MM.1S (cell line): ENCODE measurements around the gene GCLM.
"Not testable (repeated sequence)": the region's sequence is repeated elsewhere in the genome, so short reads cannot be mapped to it uniquely, and the experiment has no call there.

Experiments used
- DNase-seq: peaks from one replicate; pipeline ENCODE4 v3.0.0-alpha.2; 2015
- H2AFZ ChIP-seq: fragments of 300-600 bp; sonication (generic); 2 replicates; pipeline ENCODE4 v1.6.0; 2016; ENCODE audit warnings: antibody characterized with exemption, low read length
- H3F3A ChIP-seq: fragments of 300-600 bp; sonication (generic); 2 replicates; pipeline ENCODE4 v1.6.1; 2016; ENCODE audit warnings: mild to moderate bottlenecking, antibody characterized with exemption, low read length, moderate library complexity, mixed read lengths; ENCODE audit not compliant: insufficient read depth
- H3K27ac ChIP-seq: fragments of 300-600 bp; sonication (generic); 2 replicates; pipeline ENCODE4 v1.5.1; 2016; ENCODE audit warnings: mild to moderate bottlenecking, low read length
- H3K27me3 ChIP-seq: fragments of 300-600 bp; sonication (generic); replicated peaks from 2 replicates; pipeline ENCODE4 v1.6.0; 2016; ENCODE audit warnings: low read length; ENCODE audit not compliant: insufficient read depth
- H3K36me3 ChIP-seq: fragments of 300-600 bp; sonication (generic); replicated peaks from 2 replicates; pipeline ENCODE4 v1.6.1; 2016; ENCODE audit warnings: mild to moderate bottlenecking, low read length, mixed read lengths; ENCODE audit not compliant: insufficient read depth
- H3K4me1 ChIP-seq: fragments of 300-600 bp; sonication (generic); 2 replicates; pipeline ENCODE4 v1.6.1; 2016; ENCODE audit warnings: low read length, mixed read lengths
- H3K4me2 ChIP-seq: fragments of 300-600 bp; sonication (generic); 2 replicates; pipeline ENCODE4 v1.6.0; 2016; ENCODE audit warnings: low read depth, low read length
- H3K4me3 ChIP-seq: fragments of 300-600 bp; sonication (generic); 2 replicates; pipeline ENCODE4 v1.5.1; 2016; ENCODE audit warnings: low read length, mixed read lengths
- H3K79me2 ChIP-seq: fragments of 300-600 bp; sonication (generic); 2 replicates; pipeline ENCODE4 v1.6.1; 2016; ENCODE audit warnings: mixed run types, low read length, mixed read lengths
- H3K9ac ChIP-seq: fragments of 300-600 bp; sonication (generic); 2 replicates; pipeline ENCODE4 v1.6.1; 2016; ENCODE audit warnings: low read length, mixed read lengths
- H3K9me2 ChIP-seq: fragments of 300-600 bp; sonication (generic); replicated peaks from 2 replicates; pipeline ENCODE4 v1.6.1; 2016; ENCODE audit warnings: mild to moderate bottlenecking, low read length, mixed read lengths; ENCODE audit not compliant: insufficient read depth
- H3K9me3 ChIP-seq: fragments of 300-600 bp; sonication (generic); replicated peaks from 2 replicates; pipeline ENCODE4 v1.6.1; 2016; ENCODE audit warnings: mild to moderate bottlenecking, low read length, mixed read lengths; ENCODE audit not compliant: insufficient read depth
- H4K20me1 ChIP-seq: fragments of 300-600 bp; sonication (generic); 2 replicates; pipeline ENCODE4 v1.6.1; 2016; ENCODE audit warnings: mild to moderate bottlenecking, low read length, moderate library complexity, mixed read lengths; ENCODE audit not compliant: insufficient read depth
- EZH2 ChIP-seq: fragments of 300-600 bp; sonication (generic); optimal IDR thresholded peaks from 2 replicates; pipeline ENCODE3; 2017; ENCODE audit warnings: low read depth, mild to moderate bottlenecking, antibody characterized with exemption, low read length, mixed read lengths
- EZH2phosphoT487 ChIP-seq: fragments of 300-600 bp; sonication (generic); IDR thresholded peaks from 2 replicates; pipeline ENCODE4 v1.6.1; 2018; ENCODE audit warnings: antibody characterized with exemption, low read length
- TF ChIP-seq, protein P1 (sequence below): fragments of 300-600 bp; sonication (generic); IDR thresholded peaks from 2 replicates; pipeline ENCODE4 v1.5.1; 2016; ENCODE audit warnings: antibody characterized with exemption, low read length, mixed read lengths

The GCLM gene

DNA sequence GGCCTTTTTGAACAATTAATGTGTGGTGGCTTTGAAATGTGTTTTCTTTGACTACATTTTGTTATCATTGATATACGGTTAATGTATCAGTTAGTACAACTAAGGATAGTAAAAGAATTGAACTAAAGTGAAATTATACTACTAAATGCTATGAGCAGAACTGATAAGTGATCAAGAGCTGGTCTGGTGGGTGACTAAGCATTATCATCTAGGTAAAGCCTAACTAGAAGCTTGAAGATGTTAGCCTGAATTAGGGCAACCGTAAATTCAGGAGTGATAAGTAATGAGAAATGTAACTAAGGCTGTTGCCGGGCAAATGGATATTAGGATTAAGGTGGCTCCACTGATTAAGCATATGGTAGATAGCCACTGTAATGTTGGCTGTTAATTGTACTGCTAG, 16.0 kb upstream of the GCLM start:
- H4K20me1 ChIP-seq, result no peaks in the 10 kb centered on the region
- no peaks in the 10 kb centered on the region for H3K4me1 ChIP-seq
- no peaks in the 10 kb centered on the region for H3K9me3 ChIP-seq
- H3K4me2 ChIP-seq, result no peak overlapping the region
- no peaks in the 10 kb centered on the region for H3K79me2 ChIP-seq
- H3K9me2 ChIP-seq, result no peaks in the 10 kb centered on the region
- H3K27me3 ChIP-seq, result no peaks in the 10 kb centered on the region
- DNase-seq, result no peak
- H3K36me3 ChIP-seq, result no peaks in the 10 kb centered on the region
- TF ChIP-seq, protein P1, sequence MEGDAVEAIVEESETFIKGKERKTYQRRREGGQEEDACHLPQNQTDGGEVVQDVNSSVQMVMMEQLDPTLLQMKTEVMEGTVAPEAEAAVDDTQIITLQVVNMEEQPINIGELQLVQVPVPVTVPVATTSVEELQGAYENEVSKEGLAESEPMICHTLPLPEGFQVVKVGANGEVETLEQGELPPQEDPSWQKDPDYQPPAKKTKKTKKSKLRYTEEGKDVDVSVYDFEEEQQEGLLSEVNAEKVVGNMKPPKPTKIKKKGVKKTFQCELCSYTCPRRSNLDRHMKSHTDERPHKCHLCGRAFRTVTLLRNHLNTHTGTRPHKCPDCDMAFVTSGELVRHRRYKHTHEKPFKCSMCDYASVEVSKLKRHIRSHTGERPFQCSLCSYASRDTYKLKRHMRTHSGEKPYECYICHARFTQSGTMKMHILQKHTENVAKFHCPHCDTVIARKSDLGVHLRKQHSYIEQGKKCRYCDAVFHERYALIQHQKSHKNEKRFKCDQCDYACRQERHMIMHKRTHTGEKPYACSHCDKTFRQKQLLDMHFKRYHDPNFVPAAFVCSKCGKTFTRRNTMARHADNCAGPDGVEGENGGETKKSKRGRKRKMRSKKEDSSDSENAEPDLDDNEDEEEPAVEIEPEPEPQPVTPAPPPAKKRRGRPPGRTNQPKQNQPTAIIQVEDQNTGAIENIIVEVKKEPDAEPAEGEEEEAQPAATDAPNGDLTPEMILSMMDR, result no peak
- TF ChIP-seq EZH2phosphoT487 (no peak), EZH2 (no peak)
- no peak overlapping the region for H3K4me3 ChIP-seq
- no peak overlapping the region for H3K27ac ChIP-seq
- no peak overlapping the region for H2AFZ ChIP-seq
- H3K9ac ChIP-seq, result no peak overlapping the region
- no peaks in the 10 kb centered on the region for H3F3A ChIP-seq

DNA sequence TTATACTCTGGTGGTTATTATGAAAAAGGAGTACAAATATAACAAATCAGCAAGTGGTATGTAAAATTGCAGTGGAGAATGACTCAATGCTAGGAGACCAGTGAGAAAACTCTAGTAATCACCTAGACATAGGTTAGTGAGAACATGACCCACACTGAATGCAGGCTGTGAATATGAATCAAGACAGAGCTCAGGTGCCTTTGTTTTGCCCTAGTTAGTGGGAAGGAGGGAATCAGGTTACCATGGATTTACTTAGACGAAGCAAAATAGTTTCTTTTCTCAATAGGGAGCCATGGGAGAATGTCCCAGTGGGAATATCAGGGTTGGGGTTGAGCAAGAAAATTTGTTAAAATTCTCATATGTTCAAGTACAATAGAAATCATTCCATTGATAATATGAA, 10.6 kb upstream of the GCLM start:
- TF ChIP-seq, protein P1, result no peak
- TF ChIP-seq EZH2 (no peak), EZH2phosphoT487 (no peak)
- Histone ChIP-seq H2AFZ (no peak overlapping the region), H3K9ac (no peak overlapping the region), H3K36me3 (no peaks in the 10 kb centered on the region), H3K9me2 (no peaks in the 10 kb centered on the region), H3K27me3 (no peaks in the 10 kb centered on the region), H3K4me3 (no peak overlapping the region), H3K79me2 (no peaks in the 10 kb centered on the region), H3K27ac (no peak overlapping the region), H3K4me1 (no peaks in the 10 kb centered on the region), H3F3A (no peaks in the 10 kb centered on the region), H3K9me3 (no peaks in the 10 kb centered on the region), H3K4me2 (no peak overlapping the region), H4K20me1 (no peaks in the 10 kb centered on the region)
- DNase-seq, result no peak

DNA sequence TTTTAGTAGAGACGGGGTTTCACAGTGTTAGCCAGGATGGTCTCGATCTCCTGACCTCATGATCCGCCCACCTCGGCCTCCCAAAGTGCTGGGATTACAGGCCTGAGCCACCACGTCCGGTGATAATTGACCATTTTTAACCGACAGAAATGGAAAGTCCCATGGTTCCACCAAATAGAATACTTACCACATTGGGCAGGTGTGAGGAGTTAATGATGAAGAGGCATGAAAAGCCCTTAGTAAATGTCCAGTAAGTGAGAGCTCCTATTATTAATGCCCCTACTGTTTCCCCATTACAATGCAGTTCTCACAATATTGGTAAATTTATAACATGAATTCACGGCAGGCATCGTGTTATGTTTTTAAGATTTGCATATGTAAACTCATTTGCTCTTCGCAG, 8.1 kb upstream of the GCLM start:
- Histone ChIP-seq H4K20me1 (no peaks in the 10 kb centered on the region), H3K4me2 (no peak overlapping the region), H3K9me2 (no peaks in the 10 kb centered on the region), H3K4me3 (no peak overlapping the region), H3K4me1 (no peaks in the 10 kb centered on the region), H3F3A (no peaks in the 10 kb centered on the region), H2AFZ (no peak overlapping the region), H3K9ac (no peak overlapping the region), H3K27ac (no peak overlapping the region), H3K36me3 (no peaks in the 10 kb centered on the region), H3K27me3 (no peaks in the 10 kb centered on the region), H3K79me2 (no peaks in the 10 kb centered on the region), H3K9me3 (no peaks in the 10 kb centered on the region)
- DNase-seq, result no peak
- TF ChIP-seq EZH2phosphoT487 (no peak), EZH2 (no peak)
- TF ChIP-seq, protein P1, result no peak

DNA sequence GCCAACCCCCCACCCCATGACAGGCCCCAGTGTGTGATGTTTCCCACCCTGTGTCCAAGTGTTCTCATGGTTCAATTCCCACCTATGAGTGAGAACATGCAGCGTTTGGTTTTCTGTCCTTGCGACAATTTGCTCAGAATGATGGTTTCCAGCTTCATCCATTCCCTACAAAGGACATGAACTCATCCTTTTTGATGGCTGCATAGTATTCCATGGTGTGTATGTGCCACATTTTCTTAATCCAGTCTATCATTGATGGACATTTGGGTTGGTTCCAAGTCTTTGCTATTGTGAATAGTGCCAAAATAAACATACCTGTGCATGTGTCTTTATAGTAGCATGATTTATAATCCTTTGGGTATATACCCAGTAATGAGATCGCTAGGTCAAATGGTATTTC, 1.6 kb upstream of the GCLM start:
- not testable (repeated sequence) for H3K9me3 ChIP-seq, H3K27ac ChIP-seq, H3K36me3 ChIP-seq, H3K9me2 ChIP-seq, H3F3A ChIP-seq, H3K4me3 ChIP-seq, H2AFZ ChIP-seq, H3K4me1 ChIP-seq, DNase-seq, H4K20me1 ChIP-seq, H3K9ac ChIP-seq, H3K4me2 ChIP-seq, H3K27me3 ChIP-seq
- peaks cover 19% of the 10 kb centered on the region for H3K79me2 ChIP-seq
